Activated CD4-positive, alpha-beta T cell treated with anti-CD3 and anti-CD28 coated beads, Interleukin-2, amount 50 U/mL, for 48 hours (primary cell): ENCODE data around the gene IMMP2L.
"Not testable (repeated sequence)": the region's sequence is repeated elsewhere in the genome, so short reads cannot be mapped to it uniquely, and the experiment has no call there.

Experiments used
- DNase-seq, 2 experiments: peaks; one replicate each; pipeline ENCODE4 v3.0.0-alpha.2; 2020

IMMP2L gene

DNA sequence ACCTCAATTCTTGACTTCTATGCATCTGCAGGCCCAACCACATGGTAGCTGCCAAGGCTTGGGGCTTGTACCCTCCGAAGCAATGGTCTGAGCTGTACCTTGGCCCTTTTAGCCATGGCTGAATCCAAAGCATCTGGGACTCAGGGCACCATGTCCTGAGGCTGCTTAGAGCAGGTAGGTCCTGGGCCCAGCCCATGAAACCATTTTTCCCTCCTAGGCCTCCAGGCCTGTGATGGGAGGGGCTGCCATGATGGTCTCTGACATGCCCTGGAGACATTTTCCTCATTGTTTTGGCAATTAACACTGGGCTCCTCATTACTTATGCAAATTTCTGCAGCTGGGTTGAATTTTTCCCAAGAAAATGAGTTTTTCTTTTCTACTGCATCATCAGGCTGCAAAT, 889.1 kb downstream of the IMMP2L start:
- DNase-seq, result no peak

- no peak for DNase-seq
Measured at GRCh38 chr7:110669410-110669809, 892.9 kb downstream of the IMMP2L start.

DNA sequence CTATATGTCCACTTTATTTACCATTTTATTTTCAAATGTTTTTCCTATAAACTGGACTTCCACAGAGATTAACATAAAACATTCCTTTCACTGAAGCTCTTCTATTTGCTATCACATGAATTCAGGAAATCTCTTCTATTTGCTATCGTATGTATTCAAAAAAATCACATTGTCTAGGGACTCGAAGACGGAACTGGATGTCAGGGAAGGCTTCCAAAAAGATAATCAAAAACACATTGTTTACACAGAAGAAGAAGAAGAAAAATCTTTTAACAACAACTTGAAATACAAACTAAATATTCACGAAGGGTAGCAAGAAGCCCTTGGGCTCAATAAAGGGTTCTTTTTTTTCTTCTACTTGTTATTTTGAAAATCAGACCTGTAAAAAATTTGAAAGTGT, 897.5 kb downstream of the IMMP2L start:
- no peak for DNase-seq

DNA sequence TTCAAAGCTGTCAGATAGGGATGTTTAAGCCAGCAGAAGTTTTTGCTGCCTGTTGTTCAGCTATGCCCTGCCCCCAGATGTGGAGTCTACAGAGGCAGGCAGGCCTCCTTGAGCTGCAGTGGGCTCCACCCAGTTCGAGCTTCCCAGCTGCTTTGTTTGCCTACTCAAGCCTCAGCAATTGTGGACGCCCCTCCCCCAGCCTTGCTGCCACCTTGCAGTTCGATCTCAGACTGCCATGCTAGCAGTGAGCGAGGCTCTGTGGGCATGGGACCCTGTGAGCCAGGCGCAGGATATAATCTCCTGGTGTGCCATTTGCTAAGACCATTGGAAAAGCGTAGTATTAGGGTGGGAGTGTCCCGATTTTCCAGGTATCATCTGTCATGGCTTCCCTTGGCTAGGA, 901.7 kb downstream of the IMMP2L start:
- DNase-seq, result not testable (repeated sequence)

DNA sequence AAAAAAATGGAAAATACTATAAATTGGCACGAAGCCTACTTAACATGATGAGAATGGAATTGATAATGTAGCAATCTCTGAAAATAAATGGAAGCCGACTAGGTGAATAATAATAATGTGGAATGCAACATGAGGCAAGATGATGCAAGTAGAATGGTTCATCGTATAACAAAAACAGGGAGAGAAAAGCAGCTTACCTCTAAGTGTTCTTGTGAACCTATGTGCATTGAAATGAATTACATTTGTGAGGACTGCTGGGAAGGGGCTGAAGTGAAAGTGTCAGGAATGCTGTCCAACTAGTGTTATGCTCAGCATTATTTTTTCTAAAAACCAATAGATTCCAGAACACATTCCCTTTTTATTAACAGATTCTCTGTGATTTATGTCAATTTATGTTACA, 912.0 kb downstream of the IMMP2L start:
- DNase-seq, result no peak

DNA sequence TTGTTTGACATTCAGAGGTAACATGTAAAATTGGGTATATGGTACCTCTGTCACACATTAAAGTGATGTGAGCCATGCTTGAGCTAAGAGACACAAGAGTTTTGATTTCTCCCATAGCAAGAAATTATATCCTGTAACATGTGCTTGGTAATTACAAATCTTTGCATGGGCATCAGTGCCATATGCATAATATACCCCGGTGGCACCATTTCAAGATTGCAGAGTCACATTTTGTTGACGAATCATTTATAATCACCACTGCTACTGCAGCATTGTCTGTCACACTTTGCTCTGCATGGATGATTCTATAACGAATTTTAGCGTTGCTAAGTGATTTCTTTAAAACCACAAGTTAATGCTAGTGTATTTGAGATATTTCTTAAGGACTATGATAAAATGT, 915.0 kb downstream of the IMMP2L start:
- DNase-seq, result no peak

DNA sequence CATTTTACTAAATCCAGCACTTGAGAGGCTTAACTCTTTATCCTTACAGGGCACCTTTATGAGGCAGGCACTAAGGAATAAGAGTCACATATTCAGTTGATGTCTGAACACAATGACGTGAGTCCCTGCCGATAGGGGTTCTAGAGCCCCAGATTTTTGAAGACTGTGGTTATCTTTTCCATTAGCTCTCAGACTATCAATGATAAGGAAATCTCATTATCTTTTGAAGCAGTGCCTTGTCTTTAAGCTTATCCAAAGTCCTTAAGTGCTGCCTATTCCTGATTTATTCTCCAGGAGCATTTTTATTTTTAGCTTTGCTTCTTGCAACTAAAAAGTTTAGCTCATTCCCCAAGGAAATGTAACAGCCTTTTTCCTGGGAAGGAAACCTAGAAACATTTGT, 915.5 kb downstream of the IMMP2L start:
- DNase-seq, result no peak

GRCh38 chr7:110645616-110646015, 916.7 kb downstream of the IMMP2L start:
- no peak for DNase-seq

DNA sequence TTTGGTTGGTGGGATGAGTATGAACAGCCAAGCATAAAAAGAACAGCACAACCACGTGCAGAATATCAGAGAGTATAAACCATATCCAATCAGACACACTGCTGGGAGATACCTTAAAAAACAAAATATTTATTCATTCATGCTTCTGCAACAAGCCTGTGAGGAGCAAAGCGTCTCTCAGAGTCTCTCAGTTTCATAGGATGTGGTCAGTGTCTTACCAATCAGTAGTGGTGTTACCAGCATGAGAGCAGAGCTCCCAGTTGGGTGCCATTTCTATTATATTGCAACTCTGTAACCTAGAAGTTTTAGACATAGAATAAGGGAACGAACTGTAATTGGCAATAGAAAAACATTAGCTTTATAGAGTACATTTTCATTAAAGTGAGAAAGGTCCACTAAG, 917.2 kb downstream of the IMMP2L start:
- DNase-seq, result no peak

- DNase-seq, result no peak
Measured at GRCh38 chr7:110637252-110637651, 925.0 kb downstream of the IMMP2L start.

DNA sequence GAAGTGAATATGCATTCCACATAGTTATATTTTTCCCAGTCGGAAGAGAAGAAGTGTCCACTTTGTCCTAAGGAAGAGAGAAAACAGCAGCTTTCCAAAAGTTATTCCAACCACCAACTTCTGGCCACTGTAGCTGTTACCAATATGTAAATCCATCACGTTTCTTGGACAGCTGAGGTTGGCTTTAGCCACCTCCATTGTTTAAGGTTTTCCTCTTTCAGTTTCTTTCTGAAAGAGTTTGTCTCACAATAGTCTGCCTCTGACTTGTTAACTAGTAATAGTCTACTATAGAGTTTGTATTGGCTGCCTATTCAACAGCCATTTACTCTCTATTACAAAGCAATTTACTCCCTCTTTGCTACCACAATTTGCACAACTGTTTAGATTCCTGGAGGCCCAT, 929.0 kb downstream of the IMMP2L start:
- DNase-seq, result no peak

DNA sequence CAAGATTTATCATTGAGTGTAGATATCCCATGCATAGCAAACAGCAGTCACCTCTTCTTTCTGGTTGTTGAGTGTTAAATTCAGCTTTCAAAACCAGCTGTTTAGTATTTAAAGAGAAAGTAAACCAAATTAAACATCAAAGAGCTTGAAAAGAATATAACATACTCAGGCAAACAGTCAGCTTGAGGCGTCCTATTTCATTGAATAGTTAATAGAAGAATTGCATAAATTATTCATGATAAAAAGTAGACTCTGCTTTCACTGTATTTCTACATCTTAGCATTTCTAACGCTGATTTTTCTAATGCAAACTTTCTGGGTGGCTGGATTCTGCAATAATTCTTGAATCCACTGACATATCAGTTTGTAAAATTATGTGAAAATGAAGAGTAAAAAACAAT, 935.9 kb downstream of the IMMP2L start:
- no peak for DNase-seq

- no peak for DNase-seq
Measured at GRCh38 chr7:110625294-110625693, 937.0 kb downstream of the IMMP2L start.

DNA sequence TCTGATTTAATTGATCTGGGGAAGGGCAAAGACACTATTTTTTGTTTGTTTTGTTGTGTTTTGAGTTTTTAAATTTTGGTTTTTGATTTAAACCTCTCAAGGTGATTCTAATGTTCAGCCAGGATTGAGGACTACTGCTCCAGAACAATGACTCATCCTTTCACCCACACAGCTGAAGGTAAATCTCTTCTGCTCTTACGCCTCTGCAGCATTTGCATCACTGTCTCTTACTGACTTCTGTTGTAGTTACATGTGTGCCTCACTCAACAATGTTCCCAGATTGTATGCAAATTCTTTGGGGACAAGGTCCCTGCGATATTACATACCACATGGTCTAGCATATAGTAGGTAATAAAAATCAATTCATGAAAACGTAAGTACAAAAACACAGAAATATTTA, 938.9 kb downstream of the IMMP2L start:
- no peak for DNase-seq

GRCh38 chr7:110621289-110621688, 941.0 kb downstream of the IMMP2L start:
- no peak for DNase-seq

DNA sequence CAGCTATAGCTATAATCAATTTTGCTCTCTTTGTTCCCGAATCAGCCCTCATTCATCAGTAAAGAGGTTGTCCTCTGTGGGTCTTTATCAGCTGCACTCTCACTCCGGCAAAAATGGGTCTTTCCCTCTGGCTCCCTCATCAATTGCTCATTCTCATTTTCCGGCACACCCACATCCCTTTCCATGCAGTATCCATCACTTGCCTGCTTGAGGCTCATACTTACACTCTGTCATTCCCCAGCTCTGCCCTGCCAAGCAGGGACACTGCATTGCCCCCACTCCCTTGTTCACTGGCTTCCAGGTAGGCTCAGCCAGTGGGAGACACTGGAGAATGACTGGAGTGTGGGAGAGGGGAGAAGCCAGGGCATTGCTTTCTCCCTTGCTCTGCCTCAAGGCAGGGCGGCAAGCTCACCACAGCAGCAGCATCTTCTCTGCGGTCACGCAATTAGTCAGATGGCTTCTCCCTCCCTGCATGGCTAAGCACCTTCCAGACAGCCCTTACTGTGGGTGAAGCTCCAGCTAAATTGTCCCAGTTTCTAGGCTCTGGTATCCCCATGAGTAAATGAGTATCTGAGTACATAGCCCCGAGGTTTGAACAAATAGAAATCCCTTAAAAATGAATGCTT, 942.1 kb downstream of the IMMP2L start:
- DNase-seq, result no peak
